Measurements from ENCODE around the gene KCNA5. TPM values are rescaled to one million over a fixed set of nuclear protein-coding genes. Genes with fewer than 3 reads are reported as not detected.

The KCNA5 gene
- total RNA-seq, 1 donor from 2014 or later: not detected

GRCh38 chr12:5068126-5068525 lies 24.4 kb downstream of the KCNA5 start:
- TF ChIP-seq CTCF (IDR thresholded peaks at IDR 0.05; ENCODE audit: partially characterized antibody, unreplicated experiment): no peak
- H3K27me3 Mint-ChIP-seq (ENCODE audit: unreplicated experiment): no peaks in the 10 kb centered on the region
- peaks cover 5% of the 10 kb centered on the region for H3K4me1 Mint-ChIP-seq (ENCODE audit: low read depth, unreplicated experiment)
- no peaks in the 10 kb centered on the region for H3K36me3 Mint-ChIP-seq (ENCODE audit: unreplicated experiment)
- no peaks in the 10 kb centered on the region for H3K9me3 Mint-ChIP-seq (ENCODE audit: unreplicated experiment)
- no peak overlapping the region for H3K4me3 Mint-ChIP-seq (ENCODE audit: unreplicated experiment)
- DNase-seq: no peak
- no peak overlapping the region for H3K27ac Mint-ChIP-seq (ENCODE audit: unreplicated experiment)

GRCh38 chr12:5068619-5069018 lies 24.9 kb downstream of the KCNA5 start:
- peaks cover 5% of the 10 kb centered on the region for H3K4me1 Mint-ChIP-seq (ENCODE audit: low read depth, unreplicated experiment)
- H3K27ac Mint-ChIP-seq (ENCODE audit: unreplicated experiment): no peak overlapping the region
- no peaks in the 10 kb centered on the region for H3K36me3 Mint-ChIP-seq (ENCODE audit: unreplicated experiment)
- no peak overlapping the region for H3K4me3 Mint-ChIP-seq (ENCODE audit: unreplicated experiment)
- DNase-seq: no peak
- TF ChIP-seq CTCF (IDR thresholded peaks at IDR 0.05; ENCODE audit: partially characterized antibody, unreplicated experiment): no peak
- H3K27me3 Mint-ChIP-seq (ENCODE audit: unreplicated experiment): no peaks in the 10 kb centered on the region
- H3K9me3 Mint-ChIP-seq (ENCODE audit: unreplicated experiment): no peaks in the 10 kb centered on the region

GRCh38 chr12:5070090-5070489 lies 26.4 kb downstream of the KCNA5 start:
- no peaks in the 10 kb centered on the region for H3K27me3 Mint-ChIP-seq (ENCODE audit: unreplicated experiment)
- H3K9me3 Mint-ChIP-seq (ENCODE audit: unreplicated experiment): no peaks in the 10 kb centered on the region
- H3K27ac Mint-ChIP-seq (ENCODE audit: unreplicated experiment): no peak overlapping the region
- H3K36me3 Mint-ChIP-seq (ENCODE audit: unreplicated experiment): no peaks in the 10 kb centered on the region
- H3K4me1 Mint-ChIP-seq (ENCODE audit: low read depth, unreplicated experiment): peaks cover 8% of the 10 kb centered on the region
- no peak overlapping the region for H3K4me3 Mint-ChIP-seq (ENCODE audit: unreplicated experiment)
- DNase-seq: no peak
- TF ChIP-seq CTCF (IDR thresholded peaks at IDR 0.05; ENCODE audit: partially characterized antibody, unreplicated experiment): no peak

- Mint-ChIP-seq H3K4me1 (ENCODE audit: low read depth, unreplicated experiment) (peaks cover 8% of the 10 kb centered on the region), H3K27ac (ENCODE audit: unreplicated experiment) (no peak overlapping the region), H3K4me3 (ENCODE audit: unreplicated experiment) (no peak overlapping the region), H3K36me3 (ENCODE audit: unreplicated experiment) (no peaks in the 10 kb centered on the region), H3K27me3 (ENCODE audit: unreplicated experiment) (no peaks in the 10 kb centered on the region), H3K9me3 (ENCODE audit: unreplicated experiment) (no peaks in the 10 kb centered on the region)
- TF ChIP-seq CTCF (IDR thresholded peaks at IDR 0.05; ENCODE audit: partially characterized antibody, unreplicated experiment): no peak
- DNase-seq: no peak
Measured at GRCh38 chr12:5071496-5071895, 27.8 kb downstream of the KCNA5 start.

- Mint-ChIP-seq H3K27me3 (ENCODE audit: unreplicated experiment) (no peaks in the 10 kb centered on the region), H3K9me3 (ENCODE audit: unreplicated experiment) (no peaks in the 10 kb centered on the region), H3K27ac (ENCODE audit: unreplicated experiment) (no peak overlapping the region)
Measured at GRCh38 chr12:5072311-5072710, 28.6 kb downstream of the KCNA5 start.

More at GRCh38 chr12:5072311-5072710, 28.6 kb downstream of the KCNA5 start:
- H3K36me3 Mint-ChIP-seq (ENCODE audit: unreplicated experiment): no peaks in the 10 kb centered on the region
- DNase-seq: no peak
- H3K4me3 Mint-ChIP-seq (ENCODE audit: unreplicated experiment): no peak overlapping the region
- no peak for TF ChIP-seq CTCF (IDR thresholded peaks at IDR 0.05; ENCODE audit: partially characterized antibody, unreplicated experiment)
- peaks cover 8% of the 10 kb centered on the region for H3K4me1 Mint-ChIP-seq (ENCODE audit: low read depth, unreplicated experiment)

Data from glutamatergic neuron (in vitro differentiated cells).